ENCODE measurements around the gene PTPRN2. TPM values are rescaled to one million over a fixed set of nuclear protein-coding genes. Genes with fewer than 3 reads are reported as not detected.

The PTPRN2 gene
- total and polyA plus RNA-seq, 2 of the 13 experiments (the other 11 are each of a cell fraction or from before 2014, with no cell fraction given) = 2.5 to 24.2 TPM

DNA sequence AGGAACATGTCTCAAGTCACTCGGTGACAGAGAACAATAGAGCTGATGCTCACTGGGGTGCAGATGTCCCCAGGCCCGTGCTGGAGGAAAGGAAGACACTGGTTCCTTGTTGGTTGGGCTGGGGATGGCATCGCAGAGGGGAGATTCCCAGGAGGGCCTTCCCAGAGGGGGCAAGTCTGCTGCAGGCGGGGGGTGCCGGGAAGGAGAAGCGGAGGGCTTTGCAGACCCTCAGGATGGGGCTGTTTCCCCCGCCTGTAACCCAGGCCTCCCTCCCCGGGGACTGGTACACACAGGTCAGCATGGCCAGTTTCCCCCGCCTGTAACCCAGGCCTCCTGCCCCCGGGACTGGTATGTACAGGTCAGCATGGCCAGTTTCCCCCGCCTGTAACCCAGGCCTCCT lies 967.0 kb downstream of the PTPRN2 start:
- in situ Hi-C loops (cut with HindIII; ENCODE audit: extremely low pct_ligation_motif_present, low pct_unique_long_range_greater_than_20kb) (no loop called here), intact Hi-C loops (cut with micrococcal nuclease; ENCODE audit: unreplicated experiment) (no loop called here)
- no peak overlapping the region for H3K4me2 ChIP-seq (ENCODE audit: low read depth, low read length)
- H3K4me3 ChIP-seq (replicated peaks in 1 of 3; ENCODE audit: insufficient read depth in 1 of 3, low read depth in 2 of 3, low read length in 3 of 3) = no peak overlapping the region
- H3K9ac ChIP-seq (ENCODE audit: insufficient read depth, low read depth, low read length) = no peak overlapping the region
- H2AFZ ChIP-seq (ENCODE audit: low read length) = no peak overlapping the region
- H3K27ac ChIP-seq (ENCODE audit: extremely low read length, insufficient read depth, low read length) = no peak overlapping the region
- TF ChIP-seq SP5 (CRISPR knock-in tag; IDR thresholded peaks at IDR 0.05; ENCODE audit: borderline replicate concordance, low read depth) (no peak), HMG20A (CRISPR knock-in tag; IDR thresholded peaks at IDR 0.05; ENCODE audit: borderline replicate concordance) (no peak), ZNF230 (CRISPR knock-in tag; IDR thresholded peaks at IDR 0.05) (no peak), ZNF496 (CRISPR knock-in tag; IDR thresholded peaks at IDR 0.05; ENCODE audit: insufficient replicate concordance) (no peak), ZMYM3 (CRISPR knock-in tag; IDR thresholded peaks at IDR 0.05) (no peak), HDAC1 (CRISPR knock-in tag; IDR thresholded peaks at IDR 0.05) (no peak), ZNF317 (CRISPR knock-in tag; IDR thresholded peaks at IDR 0.05) (no peak), ZNF703 (CRISPR knock-in tag; IDR thresholded peaks at IDR 0.05; ENCODE audit: borderline replicate concordance) (no peak), SIX4 (CRISPR knock-in tag; IDR thresholded peaks at IDR 0.05) (no peak)
- TF ChIP-seq, protein P1, sequence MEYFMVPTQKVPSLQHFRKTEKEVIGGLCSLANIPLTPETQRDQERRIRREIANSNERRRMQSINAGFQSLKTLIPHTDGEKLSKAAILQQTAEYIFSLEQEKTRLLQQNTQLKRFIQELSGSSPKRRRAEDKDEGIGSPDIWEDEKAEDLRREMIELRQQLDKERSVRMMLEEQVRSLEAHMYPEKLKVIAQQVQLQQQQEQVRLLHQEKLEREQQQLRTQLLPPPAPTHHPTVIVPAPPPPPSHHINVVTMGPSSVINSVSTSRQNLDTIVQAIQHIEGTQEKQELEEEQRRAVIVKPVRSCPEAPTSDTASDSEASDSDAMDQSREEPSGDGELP (IDR thresholded peaks at IDR 0.05; ENCODE audit: borderline replicate concordance, low read depth) = no peak
- TF ChIP-seq, protein P2, sequence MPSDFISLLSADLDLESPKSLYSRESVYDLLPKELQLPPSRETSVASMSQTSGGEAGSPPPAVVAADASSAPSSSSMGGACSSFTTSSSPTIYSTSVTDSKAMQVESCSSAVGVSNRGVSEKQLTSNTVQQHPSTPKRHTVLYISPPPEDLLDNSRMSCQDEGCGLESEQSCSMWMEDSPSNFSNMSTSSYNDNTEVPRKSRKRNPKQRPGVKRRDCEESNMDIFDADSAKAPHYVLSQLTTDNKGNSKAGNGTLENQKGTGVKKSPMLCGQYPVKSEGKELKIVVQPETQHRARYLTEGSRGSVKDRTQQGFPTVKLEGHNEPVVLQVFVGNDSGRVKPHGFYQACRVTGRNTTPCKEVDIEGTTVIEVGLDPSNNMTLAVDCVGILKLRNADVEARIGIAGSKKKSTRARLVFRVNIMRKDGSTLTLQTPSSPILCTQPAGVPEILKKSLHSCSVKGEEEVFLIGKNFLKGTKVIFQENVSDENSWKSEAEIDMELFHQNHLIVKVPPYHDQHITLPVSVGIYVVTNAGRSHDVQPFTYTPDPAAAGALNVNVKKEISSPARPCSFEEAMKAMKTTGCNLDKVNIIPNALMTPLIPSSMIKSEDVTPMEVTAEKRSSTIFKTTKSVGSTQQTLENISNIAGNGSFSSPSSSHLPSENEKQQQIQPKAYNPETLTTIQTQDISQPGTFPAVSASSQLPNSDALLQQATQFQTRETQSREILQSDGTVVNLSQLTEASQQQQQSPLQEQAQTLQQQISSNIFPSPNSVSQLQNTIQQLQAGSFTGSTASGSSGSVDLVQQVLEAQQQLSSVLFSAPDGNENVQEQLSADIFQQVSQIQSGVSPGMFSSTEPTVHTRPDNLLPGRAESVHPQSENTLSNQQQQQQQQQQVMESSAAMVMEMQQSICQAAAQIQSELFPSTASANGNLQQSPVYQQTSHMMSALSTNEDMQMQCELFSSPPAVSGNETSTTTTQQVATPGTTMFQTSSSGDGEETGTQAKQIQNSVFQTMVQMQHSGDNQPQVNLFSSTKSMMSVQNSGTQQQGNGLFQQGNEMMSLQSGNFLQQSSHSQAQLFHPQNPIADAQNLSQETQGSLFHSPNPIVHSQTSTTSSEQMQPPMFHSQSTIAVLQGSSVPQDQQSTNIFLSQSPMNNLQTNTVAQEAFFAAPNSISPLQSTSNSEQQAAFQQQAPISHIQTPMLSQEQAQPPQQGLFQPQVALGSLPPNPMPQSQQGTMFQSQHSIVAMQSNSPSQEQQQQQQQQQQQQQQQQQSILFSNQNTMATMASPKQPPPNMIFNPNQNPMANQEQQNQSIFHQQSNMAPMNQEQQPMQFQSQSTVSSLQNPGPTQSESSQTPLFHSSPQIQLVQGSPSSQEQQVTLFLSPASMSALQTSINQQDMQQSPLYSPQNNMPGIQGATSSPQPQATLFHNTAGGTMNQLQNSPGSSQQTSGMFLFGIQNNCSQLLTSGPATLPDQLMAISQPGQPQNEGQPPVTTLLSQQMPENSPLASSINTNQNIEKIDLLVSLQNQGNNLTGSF (CRISPR knock-in tag; IDR thresholded peaks at IDR 0.05) = no peak
- TF ChIP-seq, protein P3, sequence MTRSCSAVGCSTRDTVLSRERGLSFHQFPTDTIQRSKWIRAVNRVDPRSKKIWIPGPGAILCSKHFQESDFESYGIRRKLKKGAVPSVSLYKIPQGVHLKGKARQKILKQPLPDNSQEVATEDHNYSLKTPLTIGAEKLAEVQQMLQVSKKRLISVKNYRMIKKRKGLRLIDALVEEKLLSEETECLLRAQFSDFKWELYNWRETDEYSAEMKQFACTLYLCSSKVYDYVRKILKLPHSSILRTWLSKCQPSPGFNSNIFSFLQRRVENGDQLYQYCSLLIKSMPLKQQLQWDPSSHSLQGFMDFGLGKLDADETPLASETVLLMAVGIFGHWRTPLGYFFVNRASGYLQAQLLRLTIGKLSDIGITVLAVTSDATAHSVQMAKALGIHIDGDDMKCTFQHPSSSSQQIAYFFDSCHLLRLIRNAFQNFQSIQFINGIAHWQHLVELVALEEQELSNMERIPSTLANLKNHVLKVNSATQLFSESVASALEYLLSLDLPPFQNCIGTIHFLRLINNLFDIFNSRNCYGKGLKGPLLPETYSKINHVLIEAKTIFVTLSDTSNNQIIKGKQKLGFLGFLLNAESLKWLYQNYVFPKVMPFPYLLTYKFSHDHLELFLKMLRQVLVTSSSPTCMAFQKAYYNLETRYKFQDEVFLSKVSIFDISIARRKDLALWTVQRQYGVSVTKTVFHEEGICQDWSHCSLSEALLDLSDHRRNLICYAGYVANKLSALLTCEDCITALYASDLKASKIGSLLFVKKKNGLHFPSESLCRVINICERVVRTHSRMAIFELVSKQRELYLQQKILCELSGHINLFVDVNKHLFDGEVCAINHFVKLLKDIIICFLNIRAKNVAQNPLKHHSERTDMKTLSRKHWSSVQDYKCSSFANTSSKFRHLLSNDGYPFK (CRISPR knock-in tag; IDR thresholded peaks at IDR 0.05; ENCODE audit: borderline replicate concordance) = no peak
- TF ChIP-seq, protein P4, sequence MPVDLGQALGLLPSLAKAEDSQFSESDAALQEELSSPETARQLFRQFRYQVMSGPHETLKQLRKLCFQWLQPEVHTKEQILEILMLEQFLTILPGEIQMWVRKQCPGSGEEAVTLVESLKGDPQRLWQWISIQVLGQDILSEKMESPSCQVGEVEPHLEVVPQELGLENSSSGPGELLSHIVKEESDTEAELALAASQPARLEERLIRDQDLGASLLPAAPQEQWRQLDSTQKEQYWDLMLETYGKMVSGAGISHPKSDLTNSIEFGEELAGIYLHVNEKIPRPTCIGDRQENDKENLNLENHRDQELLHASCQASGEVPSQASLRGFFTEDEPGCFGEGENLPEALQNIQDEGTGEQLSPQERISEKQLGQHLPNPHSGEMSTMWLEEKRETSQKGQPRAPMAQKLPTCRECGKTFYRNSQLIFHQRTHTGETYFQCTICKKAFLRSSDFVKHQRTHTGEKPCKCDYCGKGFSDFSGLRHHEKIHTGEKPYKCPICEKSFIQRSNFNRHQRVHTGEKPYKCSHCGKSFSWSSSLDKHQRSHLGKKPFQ (CRISPR knock-in tag; IDR thresholded peaks at IDR 0.05; ENCODE audit: insufficient replicate concordance) = no peak
- no peaks in the 10 kb centered on the region for H3K79me2 ChIP-seq (ENCODE audit: insufficient read depth, low read length)
- POLR2A ChIA-PET = no interaction called here
- no peaks in the 10 kb centered on the region for H3K9me3 ChIP-seq (ENCODE audit: low read length)
- CTCF ChIA-PET (ENCODE audit: low intra/inter-chr PET ratio, low total read pairs) = no interaction called here
- no peaks in the 10 kb centered on the region for H4K20me1 ChIP-seq (ENCODE audit: insufficient read depth, low read length)
- no peak for DNase-seq (ENCODE audit: low spot score)
- no peaks in the 10 kb centered on the region for H3K4me1 ChIP-seq (ENCODE audit: insufficient read depth, low read length)
- BruUV-seq (replicated peaks) = no TSS peak
- no peak; the same call in 2 of the 3 replicates for ATAC-seq
- whole genome bisulfite sequencing (ENCODE audit: low lambda C conversion rate) = 57% methylated on average over 6 of the region's 11 CpGs
- no peak for FAIRE-seq
- H3K36me3 ChIP-seq (replicated peaks in 1 of 2; ENCODE audit: control insufficient read depth in 1 of 2, insufficient read depth in 2 of 2, low read length in 2 of 2) = no peaks in the 10 kb centered on the region
- H3K27me3 ChIP-seq (ENCODE audit: control insufficient read depth in 1 of 2, insufficient read depth in 2 of 2, low read length in 2 of 2) = peaks cover 0 to 67% of the 10 kb centered on the region in 2 experiments; a peak in 3 of 5 replicates
